NCI-H82 treated with DMSO at 0.1 percent for 48 hours (cell line): ENCODE data around the gene TINAG.
"Not testable (repeated sequence)": the region's sequence is repeated elsewhere in the genome, so short reads cannot be mapped to it uniquely, and the experiment has no call there.

Source experiments
- DNase-seq: peaks from one replicate; lab custom pipeline; 2025; ENCODE audit not compliant: unreplicated experiment; lab: John Stamatoyannopoulos, UW

Gene TINAG

DNA sequence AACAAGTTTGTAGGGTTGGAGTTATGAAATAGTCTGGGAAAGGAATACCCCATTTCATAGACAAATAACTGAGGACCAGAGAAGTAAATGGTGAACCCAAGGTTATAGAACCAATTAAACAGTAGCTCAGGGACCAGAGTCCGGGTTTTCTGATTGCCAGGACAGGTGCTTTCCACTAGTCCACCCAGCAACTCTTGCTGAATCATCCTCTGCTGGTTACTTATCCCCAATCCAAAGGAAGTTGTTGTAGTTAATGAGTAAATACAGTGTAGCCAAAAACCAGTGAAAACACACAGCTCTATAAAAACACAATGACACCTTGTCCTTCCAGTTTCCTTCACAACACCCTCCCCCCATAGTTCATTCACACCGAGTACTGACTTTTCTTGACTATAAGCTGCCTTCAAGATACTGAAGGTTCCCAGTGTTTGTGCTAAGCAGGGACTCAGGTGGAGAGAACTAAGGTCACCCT, 766 bp upstream of the TINAG start:
- no peak for DNase-seq

GRCh38 chr6:54308986-54309315, 710 bp downstream of the TINAG start:
- no peak for DNase-seq

DNA sequence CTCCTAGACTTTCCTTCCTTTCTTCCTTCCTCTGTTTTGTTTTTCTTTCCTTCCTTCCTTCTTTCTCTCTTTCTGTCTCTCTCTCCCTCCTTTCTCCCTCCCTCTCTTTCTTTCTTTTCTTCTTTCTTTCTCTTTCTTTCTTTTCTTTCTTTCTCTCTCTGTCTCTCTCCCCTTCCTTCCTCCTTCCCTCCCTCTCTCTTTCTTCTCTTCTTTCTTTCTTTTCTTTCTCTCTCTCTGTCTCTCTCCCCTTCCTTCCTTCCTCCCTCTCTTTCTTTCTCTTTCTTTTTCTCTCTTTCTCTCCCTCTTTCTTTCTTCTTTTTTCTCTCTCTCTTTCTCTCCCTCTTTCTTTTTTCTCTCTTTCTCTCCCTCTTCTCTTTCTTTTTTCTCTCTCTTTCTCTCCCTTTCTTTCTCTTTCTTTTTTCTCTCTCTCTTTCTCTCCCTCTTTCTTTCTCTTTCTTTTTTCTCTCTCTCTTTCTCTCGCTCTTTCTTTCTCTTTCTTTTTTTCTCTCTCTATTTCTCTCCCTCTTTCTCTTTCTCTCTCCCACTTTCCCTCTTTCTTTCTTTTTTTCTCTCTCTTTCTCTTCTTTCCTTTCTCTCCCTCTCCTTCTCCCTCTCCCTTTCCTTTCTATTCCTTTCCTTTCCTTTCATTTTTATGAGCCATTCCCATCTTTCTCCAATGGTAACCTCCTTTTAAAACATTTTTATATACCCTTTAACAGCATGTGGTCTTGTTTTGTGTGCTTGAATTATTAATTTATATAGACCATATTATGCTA, 2.3 kb downstream of the TINAG start:
- no peak for DNase-seq

DNA sequence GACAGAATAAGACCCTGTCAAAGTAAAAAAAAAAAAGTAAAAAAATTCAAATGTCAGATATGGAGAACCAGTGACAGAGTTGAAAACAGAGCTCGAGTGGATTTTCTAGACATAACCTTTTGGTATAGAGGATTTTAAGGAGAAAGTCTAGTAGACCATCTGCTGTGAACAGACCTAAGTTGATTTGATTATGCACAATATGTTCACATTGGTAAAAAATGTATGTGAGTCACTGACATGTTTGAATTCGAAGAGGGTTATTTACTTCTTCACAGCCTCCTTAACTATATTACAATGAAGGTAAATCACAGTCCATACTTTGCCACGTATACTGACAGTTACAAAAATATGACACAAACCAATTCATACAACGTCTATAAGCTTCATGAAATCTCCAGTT, 7.4 kb downstream of the TINAG start:
- no peak for DNase-seq

GRCh38 chr6:54320871-54321270, 12.6 kb downstream of the TINAG start:
- DNase-seq: peak; percentile 67

DNA sequence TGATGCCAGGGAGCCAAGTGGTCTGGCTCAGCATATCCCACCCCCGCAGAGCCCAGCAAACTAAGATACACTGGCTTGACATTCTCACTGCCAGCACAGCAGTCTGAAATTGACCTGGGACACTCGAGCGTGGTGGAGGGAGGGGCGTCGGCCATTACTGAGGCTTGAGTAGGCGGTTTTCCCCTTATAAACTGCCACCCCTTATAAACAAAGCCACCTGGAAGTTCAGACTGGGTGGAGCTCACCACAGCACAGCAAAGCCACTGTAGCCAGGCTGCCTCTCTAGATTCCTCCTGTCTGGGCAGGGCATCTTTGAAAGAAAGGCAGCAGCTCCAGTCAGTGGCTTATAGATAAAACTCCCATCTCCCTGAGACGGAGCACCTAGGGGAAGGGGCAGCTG, 19.4 kb downstream of the TINAG start:
- no peak for DNase-seq

DNA sequence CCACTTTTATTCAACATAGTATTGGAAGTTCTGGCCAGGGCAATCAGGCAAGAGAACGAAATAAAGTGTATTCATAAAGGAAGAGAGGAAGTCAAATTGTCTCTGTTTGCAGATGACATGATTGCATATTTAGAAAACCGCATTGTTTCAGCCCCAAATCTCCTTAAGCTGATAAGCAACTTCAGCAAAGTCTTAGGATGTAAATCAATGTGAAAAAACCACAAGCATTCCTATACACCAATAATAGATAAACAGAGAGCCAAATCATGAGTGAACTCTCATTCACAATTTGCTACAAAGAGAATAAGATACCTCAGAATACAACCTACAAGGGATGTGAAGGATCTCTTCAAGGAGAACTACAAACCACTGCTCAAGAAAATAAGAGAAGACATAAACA, 23.3 kb downstream of the TINAG start:
- DNase-seq: not testable (repeated sequence)

- DNase-seq: no peak
These were observed 27.6 kb downstream of the TINAG start for GRCh38 chr6:54335871-54336270.

GRCh38 chr6:54353975-54354374, 45.7 kb downstream of the TINAG start:
- DNase-seq: peak; percentile 25

- no peak for DNase-seq
These were observed 46.4 kb downstream of the TINAG start for GRCh38 chr6:54354608-54355007.

DNA sequence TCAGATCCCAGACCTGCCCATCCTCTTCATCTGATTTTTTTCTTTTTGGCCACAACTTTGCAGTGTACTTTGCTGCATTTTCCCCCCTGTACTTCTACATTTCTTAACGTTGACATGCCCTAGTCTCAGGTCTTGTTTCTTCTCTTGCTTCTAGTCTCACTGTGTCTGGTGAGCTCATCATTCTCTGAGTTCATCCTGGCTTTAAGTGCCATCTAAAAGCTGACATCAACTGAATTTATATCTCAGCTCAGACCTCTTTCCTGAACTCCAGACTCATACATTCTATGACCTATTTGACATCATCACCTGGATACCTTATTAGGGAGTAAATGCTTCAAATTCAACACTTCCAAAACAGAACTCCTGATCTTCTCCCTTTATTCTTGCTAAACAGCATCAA, 48.9 kb downstream of the TINAG start:
- DNase-seq: no peak

DNA sequence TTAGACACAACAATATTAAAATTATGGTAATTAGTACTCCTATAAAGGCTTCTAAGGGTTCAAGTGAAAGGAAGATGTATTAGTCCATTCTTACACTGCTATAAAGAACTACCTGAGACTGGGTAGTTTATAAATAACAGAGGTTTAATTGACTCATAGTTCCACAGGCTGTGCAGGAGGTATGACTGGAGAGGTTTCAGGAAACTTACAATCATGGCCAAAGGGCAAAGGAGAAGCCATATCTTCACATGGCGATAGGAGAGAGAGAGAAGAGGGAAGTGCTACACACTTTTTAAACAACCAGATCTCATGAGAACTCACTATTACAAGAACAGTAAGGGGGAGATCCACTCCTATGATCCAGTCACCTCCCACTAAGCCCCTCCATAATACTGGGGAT, 52.9 kb downstream of the TINAG start:
- no peak for DNase-seq

DNA sequence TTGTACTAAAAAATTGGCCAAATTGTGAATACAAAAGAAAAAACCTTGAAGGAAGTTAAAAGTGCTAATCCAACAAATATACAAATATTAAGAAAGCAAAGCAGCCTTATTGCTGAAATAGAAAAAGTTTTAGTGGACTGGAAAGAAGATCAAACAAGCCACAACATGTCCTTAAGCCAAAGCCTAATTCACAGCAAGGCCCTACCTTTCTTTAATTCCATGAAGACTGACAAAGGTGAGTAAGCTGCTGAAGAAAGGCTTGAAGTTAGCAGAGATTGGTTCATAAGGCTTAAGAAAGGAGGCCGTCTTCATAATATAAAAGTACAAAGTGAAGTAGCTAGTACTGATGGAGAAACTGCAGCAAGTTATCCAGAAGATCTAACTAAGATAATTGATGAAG, 53.5 kb downstream of the TINAG start:
- no peak for DNase-seq

GRCh38 chr6:54366667-54367327, 58.6 kb downstream of the TINAG start:
- no peak for DNase-seq

DNA sequence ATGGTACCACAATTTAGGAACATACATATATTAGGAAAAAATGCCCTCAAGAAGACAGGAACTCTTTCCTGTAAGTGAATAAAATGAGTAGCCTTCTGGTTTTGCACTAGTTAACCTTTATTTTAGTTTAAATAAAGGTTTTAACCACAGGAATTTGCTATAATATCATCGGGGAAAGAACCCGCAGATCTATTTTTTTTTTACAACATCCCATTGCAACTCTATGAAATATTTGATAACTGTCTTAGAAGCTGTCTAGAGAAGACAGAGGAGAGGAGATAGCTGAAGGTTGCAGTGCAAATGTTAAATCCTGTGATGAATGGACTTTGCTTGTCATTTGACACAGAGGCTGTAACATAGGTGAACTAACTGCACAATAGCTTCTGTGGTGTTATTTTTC, 69.5 kb downstream of the TINAG start:
- DNase-seq: no peak

DNA sequence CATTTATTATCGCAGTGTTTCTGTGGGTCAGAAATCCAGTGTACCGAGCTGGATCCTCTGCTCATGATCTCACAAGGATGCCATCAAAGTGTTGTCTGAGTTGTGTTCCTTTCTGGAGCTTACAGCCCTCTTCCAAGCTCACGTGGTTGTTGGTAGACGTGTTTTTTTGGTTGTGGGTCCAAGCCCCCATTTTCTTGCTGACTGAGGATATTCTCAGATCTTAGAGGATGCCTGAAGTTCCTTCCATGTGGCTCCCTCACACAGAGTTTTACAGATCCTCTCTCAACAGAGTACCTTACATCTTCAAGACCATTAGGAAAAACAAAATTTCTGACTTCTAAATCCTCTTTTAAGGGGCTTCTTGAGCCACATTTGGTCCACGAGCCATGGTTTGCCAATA, 78.1 kb downstream of the TINAG start:
- DNase-seq: no peak

DNA sequence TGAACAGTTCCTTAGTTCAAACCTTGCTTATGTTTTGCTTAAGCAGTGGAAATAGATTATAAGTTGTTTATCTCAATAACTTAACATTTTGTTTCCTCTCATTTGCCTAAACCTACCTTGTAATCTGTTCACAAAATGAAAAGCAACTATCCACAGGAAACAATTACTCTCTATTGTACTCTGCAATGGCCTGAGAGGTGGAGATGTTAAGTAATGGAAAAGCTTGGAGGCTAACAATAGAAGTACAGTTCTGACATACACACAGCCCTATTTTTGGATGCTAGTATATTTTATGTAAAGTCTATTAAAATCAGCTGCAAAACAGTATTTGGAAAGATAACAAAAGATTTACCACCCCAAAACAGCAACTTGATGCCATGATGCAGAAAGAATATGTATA, 82.1 kb downstream of the TINAG start:
- DNase-seq: no peak

GRCh38 chr6:54391577-54391976, 83.3 kb downstream of the TINAG start:
- DNase-seq: no peak

DNA sequence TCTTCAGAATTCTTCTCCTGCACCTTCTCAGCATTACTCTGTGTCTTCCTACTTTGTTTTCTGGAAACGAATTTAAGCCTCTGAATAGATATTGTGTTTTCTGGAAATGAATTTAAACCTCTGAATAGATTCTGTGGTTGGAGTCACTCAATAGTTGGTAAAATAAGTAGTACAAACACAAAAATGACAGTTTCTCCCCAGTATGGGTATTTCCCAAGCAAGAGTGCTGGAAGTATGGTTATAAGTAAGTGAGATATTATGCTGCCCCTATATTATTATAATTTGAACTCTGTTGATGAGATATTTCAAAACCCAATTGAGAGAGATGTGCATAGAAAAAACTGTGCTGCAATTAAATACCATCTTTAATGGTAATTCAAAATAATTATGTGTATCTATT, 94.9 kb downstream of the TINAG start:
- DNase-seq: no peak

GRCh38 chr6:54404791-54405190, 96.5 kb downstream of the TINAG start:
- DNase-seq: no peak

- DNase-seq: no peak
These were observed 103.5 kb downstream of the TINAG start for GRCh38 chr6:54411767-54412166.

DNA sequence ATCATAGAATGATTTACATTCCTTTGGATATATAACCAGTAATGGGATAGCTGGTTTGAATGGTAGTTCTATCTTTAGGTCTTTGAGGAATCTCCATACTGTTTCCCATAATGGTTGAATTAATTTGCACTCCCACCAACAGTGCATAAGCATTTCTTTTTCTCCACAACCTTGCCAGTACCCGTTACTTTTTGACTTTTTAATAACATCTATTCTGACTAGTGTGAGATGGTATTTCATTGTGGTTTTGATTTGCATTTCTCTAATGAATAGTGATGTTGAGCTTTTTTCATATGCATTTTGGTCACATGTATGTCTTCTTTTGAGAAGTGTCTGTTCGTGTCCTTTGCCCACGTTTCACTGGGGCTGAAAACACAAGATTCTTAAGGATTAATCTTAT, 107.3 kb downstream of the TINAG start:
- DNase-seq: no peak

DNA sequence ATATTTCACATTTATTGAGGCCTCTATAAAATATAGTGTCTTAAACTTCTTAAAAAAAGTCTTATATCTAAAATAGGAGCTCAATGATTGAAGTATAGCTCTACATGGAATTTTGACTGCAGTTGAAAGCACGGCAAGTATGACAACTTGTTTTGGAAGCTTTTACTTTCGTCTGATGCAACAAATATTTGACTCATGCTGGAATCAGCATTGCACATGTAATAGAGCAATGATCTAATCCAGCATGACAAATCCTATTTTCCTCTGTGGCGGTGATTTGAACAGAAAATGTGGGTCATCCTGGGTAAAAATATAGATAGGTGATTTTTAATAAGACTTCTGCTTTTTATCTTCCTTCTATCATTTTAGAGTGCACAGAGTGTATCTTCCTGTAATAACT, 111.6 kb downstream of the TINAG start:
- no peak for DNase-seq
